Karpas-422 (cell line): ENCODE data around the gene PPFIBP2. TPM values are rescaled to one million over a fixed set of nuclear protein-coding genes. Genes with fewer than 3 reads are reported as not detected.

Experiments used
- DNase-seq: peaks from one replicate; pipeline ENCODE4 v3.0.0-alpha.2; 2015
- H2AFZ ChIP-seq: fragments of 200-600 bp; sonication (generic); 2 replicates; pipeline ENCODE4 v1.6.1; 2014; ENCODE audit warnings: antibody characterized with exemption, low read length, mixed read lengths
- H3K27ac ChIP-seq: fragments of 200-600 bp; sonication (generic); 2 replicates; pipeline ENCODE4 v1.5.1; 2014; ENCODE audit warnings: mild to moderate bottlenecking, low read length, moderate library complexity
- H3K27me3 ChIP-seq: fragments of 200-600 bp; sonication (generic); 2 replicates; pipeline ENCODE4 v1.6.1; 2014; ENCODE audit warnings: low read length, mixed read lengths
- H3K36me3 ChIP-seq: fragments of 200-600 bp; sonication (generic); 2 replicates; pipeline ENCODE4 v1.6.1; 2014; ENCODE audit warnings: low read length, mixed read lengths; ENCODE audit not compliant: insufficient read depth
- H3K4me1 ChIP-seq: fragments of 200-600 bp; sonication (generic); 2 replicates; pipeline ENCODE4 v1.6.1; 2014; ENCODE audit warnings: mild to moderate bottlenecking, low read length, mixed read lengths
- H3K4me2 ChIP-seq: fragments of 200-600 bp; sonication (generic); 2 replicates; pipeline ENCODE4 v1.6.1; 2014; ENCODE audit warnings: low read length, low read depth, mild to moderate bottlenecking; ENCODE audit not compliant: poor library complexity, severe bottlenecking
- H3K4me3 ChIP-seq: fragments of 200-600 bp; sonication (generic); 2 replicates; pipeline ENCODE4 v1.5.1; 2014; ENCODE audit warnings: mild to moderate bottlenecking, antibody characterized with exemption, low read length, mixed read lengths
- H3K79me2 ChIP-seq: fragments of 200-600 bp; sonication (generic); 2 replicates; pipeline ENCODE4 v1.6.1; 2014; ENCODE audit warnings: mild to moderate bottlenecking, low read length, mixed read lengths
- H3K9ac ChIP-seq: fragments of 200-600 bp; sonication (generic); 2 replicates; pipeline ENCODE4 v1.6.0; 2014; ENCODE audit warnings: low read length
- H3K9me2 ChIP-seq: fragments of 200-600 bp; sonication (generic), shearing (Covaris generic); replicated peaks from 2 replicates; pipeline ENCODE4 v1.6.0; 2014; ENCODE audit warnings: mild to moderate bottlenecking, low read length, moderate library complexity; ENCODE audit not compliant: insufficient read depth
- H3K9me3 ChIP-seq: fragments of 300-700, 200-600 bp; sonication (generic); 2 replicates; pipeline ENCODE4 v1.6.1; 2014; ENCODE audit warnings: low read length, mixed read lengths
- H4K20me1 ChIP-seq: fragments of 200-600 bp; sonication (generic); 2 replicates; pipeline ENCODE4 v1.6.1; 2014; ENCODE audit warnings: mild to moderate bottlenecking, antibody characterized with exemption, low read length, low read depth; ENCODE audit not compliant: insufficient read depth
- total RNA-seq: library from RNA; depleted of rRNA; stranded (reverse); fragments of >200 nt; shearing (Covaris generic); gene quantifications from 2 replicates; pipeline ENCODE4 v1.2.3, GENCODE V29; 2014; ENCODE audit warnings: low replicate concordance

PPFIBP2 gene
- total RNA-seq, 1 experiment from 2014 or later: 36.5 TPM

- Histone ChIP-seq H3K36me3 (no peaks in the 10 kb centered on the region), H3K9me2 (no peaks in the 10 kb centered on the region), H3K79me2 (no peaks in the 10 kb centered on the region), H3K4me3 (no peak overlapping the region), H3K27me3 (no peaks in the 10 kb centered on the region), H3K27ac (no peak overlapping the region), H4K20me1 (peaks cover 8% of the 10 kb centered on the region), H3K9ac (no peak overlapping the region), H3K4me1 (peaks cover 36% of the 10 kb centered on the region), H3K4me2 (no peak overlapping the region), H3K9me3 (no peaks in the 10 kb centered on the region), H2AFZ (no peak overlapping the region)
- no peak for DNase-seq
These were observed 18.8 kb downstream of the PPFIBP2 start for GRCh38 chr11:7532405-7533145.

DNA sequence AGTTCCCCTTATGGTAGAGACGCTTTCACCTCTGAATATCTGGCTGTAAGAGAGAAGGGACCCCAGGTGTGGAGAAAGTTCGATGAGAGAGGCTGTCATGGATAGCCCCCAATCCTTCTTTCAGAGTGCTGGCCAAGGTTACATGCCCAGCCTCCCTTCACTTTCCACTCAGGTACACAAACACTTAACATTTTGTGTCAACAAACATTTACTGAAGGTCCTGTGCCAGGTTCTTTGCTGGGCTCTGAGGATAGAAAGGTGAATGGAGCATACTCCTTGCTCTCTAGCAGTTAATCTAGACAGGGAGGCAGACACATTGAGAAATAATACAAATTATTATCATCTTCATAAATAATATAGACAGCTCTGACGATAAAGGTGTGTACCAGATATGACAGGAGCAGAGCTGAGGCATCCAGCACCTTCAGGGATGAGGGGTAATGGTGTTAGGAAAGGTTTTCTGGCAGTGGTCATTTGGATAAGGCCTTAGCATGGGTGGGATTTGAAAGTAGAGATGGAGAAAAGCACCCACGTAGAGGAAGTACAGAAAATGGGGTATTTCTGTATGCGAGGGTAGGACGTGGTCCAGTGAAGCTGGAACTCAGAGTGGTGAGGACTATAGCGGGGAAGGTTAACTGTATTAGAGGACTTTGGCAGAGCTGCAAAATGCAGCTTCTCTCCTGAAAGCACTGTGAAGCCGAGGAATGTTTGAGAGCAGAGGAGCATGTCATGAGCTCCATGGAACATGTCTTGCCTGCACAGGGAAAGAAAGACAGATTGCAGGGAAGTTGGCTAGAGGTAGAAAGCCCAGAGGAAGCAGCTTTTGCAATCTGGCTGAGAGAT is 19.6 kb downstream of the PPFIBP2 start:
- no peak overlapping the region for H2AFZ ChIP-seq
- DNase-seq: no peak
- no peaks in the 10 kb centered on the region for H3K36me3 ChIP-seq
- no peaks in the 10 kb centered on the region for H3K9me3 ChIP-seq
- H3K27ac ChIP-seq: 0 out of 2 replicates have a peak overlapping the region, but pooled peaks have one; percentile 8
- no peaks in the 10 kb centered on the region for H3K9me2 ChIP-seq
- H3K4me3 ChIP-seq: peak overlapping the region; percentile 34; the same call in 1 of the 2 replicates
- H3K9ac ChIP-seq: peak overlapping the region; percentile 34; the same call in 1 of the 2 replicates
- H3K79me2 ChIP-seq: no peaks in the 10 kb centered on the region
- no peaks in the 10 kb centered on the region for H3K27me3 ChIP-seq
- H3K4me2 ChIP-seq: peak overlapping the region; percentile 62
- H3K4me1 ChIP-seq: peaks cover 28% of the 10 kb centered on the region
- peaks cover 13% of the 10 kb centered on the region for H4K20me1 ChIP-seq

DNA sequence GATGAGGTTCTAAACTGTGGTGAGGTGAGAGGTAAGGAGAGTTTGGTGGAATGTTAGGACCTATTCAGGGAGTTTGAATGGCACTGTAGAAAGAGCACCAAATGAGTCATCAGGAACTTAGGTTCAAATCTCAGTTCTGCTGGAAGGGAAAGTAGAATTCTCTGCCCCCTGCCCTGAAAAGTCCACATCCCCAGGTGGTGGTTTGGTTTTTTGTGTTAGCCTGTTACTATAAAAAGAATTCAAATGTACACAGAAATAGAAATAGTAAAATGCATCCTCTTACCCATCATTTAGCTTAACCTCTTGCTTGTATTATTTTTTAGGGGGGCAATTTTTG is 20.2 kb downstream of the PPFIBP2 start:
- Histone ChIP-seq H3K36me3 (no peaks in the 10 kb centered on the region), H3K9ac (peak overlapping the region; percentile 34; the same call in 1 of the 2 replicates), H3K4me3 (peak overlapping the region; percentile 34), H3K9me2 (no peaks in the 10 kb centered on the region), H3K4me1 (peaks cover 23% of the 10 kb centered on the region), H4K20me1 (peaks cover 13% of the 10 kb centered on the region), H2AFZ (no peak overlapping the region), H3K27me3 (no peaks in the 10 kb centered on the region), H3K9me3 (no peaks in the 10 kb centered on the region), H3K4me2 (peak overlapping the region; percentile 62), H3K79me2 (no peaks in the 10 kb centered on the region), H3K27ac (peak overlapping the region; percentile 8; the same call in 1 of the 2 replicates)
- no peak for DNase-seq

DNA sequence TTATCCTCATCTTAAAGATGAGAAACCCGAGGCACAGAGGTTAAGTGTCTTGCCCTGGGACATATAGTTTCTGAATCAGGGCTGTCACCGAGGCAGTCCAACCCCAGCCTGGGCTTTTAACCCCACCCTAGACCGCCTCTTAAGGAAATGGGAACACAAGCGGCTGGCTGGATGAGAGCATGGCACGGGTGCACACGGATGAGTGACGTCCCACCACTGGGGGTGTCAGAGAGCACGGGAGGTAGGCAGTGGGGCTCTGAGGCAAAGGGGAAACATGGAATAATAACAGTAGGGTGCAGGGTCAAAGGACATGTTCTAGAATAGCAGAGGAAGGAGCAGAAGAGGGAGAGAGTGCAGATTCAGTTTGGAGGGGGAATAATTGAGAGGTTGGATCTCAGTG is 22.3 kb downstream of the PPFIBP2 start:
- H3K27ac ChIP-seq: no peak overlapping the region
- H3K9ac ChIP-seq: no peak overlapping the region
- H3K4me1 ChIP-seq: peaks cover 23% of the 10 kb centered on the region
- no peaks in the 10 kb centered on the region for H3K9me3 ChIP-seq
- no peaks in the 10 kb centered on the region for H3K27me3 ChIP-seq
- no peak overlapping the region for H3K4me3 ChIP-seq
- H4K20me1 ChIP-seq: peaks cover 29% of the 10 kb centered on the region
- H3K79me2 ChIP-seq: no peaks in the 10 kb centered on the region
- no peak overlapping the region for H2AFZ ChIP-seq
- H3K9me2 ChIP-seq: no peaks in the 10 kb centered on the region
- DNase-seq: no peak
- H3K4me2 ChIP-seq: no peak overlapping the region
- H3K36me3 ChIP-seq: no peaks in the 10 kb centered on the region

DNA sequence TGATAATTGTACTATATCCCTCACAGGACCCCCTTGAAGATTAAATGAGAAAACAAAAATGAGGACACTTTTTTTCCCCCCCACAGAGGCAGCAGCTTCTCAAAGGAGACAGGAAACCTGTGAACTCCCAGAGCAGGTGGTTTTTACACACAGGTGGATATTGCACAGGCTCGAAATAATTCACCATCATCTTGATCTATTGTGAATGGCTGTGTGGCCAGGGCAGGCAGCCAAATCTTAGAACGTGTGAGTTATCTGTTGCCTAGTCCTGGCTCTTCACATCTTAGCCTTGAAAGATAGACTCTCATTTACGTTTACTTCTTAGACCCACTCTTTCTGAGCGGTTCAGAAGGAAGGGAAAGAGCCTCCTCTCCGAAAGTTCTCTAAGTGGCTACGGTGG is 23.5 kb downstream of the PPFIBP2 start:
- H3K36me3 ChIP-seq: no peaks in the 10 kb centered on the region
- H3K9me3 ChIP-seq: no peaks in the 10 kb centered on the region
- H2AFZ ChIP-seq: no peak overlapping the region
- H3K9me2 ChIP-seq: no peaks in the 10 kb centered on the region
- DNase-seq: no peak
- H3K4me3 ChIP-seq: no peak overlapping the region
- peaks cover 23% of the 10 kb centered on the region for H3K4me1 ChIP-seq
- H3K79me2 ChIP-seq: no peaks in the 10 kb centered on the region
- peaks cover 37% of the 10 kb centered on the region for H4K20me1 ChIP-seq
- H3K4me2 ChIP-seq: no peak overlapping the region
- H3K27ac ChIP-seq: no peak overlapping the region
- no peaks in the 10 kb centered on the region for H3K27me3 ChIP-seq
- H3K9ac ChIP-seq: no peak overlapping the region

DNA sequence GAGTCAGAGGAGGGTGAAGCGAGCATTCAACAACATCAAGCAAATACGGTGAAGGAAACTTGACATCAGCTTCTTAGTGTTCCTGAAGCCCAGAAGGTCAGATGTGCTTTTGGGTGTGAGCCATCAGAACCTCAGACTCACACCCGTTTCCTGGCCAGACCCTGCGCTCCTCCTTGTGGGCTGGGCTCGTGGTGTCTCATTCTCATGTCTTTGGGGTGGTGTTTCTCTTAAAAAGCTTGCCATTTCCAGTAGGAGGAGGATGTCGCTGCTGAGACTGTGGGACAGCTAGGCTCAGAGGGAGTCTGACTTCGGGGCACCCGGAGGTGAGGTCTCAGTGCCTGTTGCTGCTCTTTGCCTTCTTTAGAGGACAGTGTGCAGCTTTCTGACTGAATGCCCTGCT is 24.2 kb downstream of the PPFIBP2 start:
- Histone ChIP-seq H3K4me3 (no peak overlapping the region), H2AFZ (no peak overlapping the region), H3K79me2 (no peaks in the 10 kb centered on the region), H3K4me2 (no peak overlapping the region), H3K36me3 (no peaks in the 10 kb centered on the region), H3K9me2 (no peaks in the 10 kb centered on the region), H3K9ac (no peak overlapping the region), H3K4me1 (peaks cover 23% of the 10 kb centered on the region), H4K20me1 (peaks cover 40% of the 10 kb centered on the region; the same call in 1 of the 2 replicates), H3K27me3 (no peaks in the 10 kb centered on the region), H3K9me3 (no peaks in the 10 kb centered on the region), H3K27ac (no peak overlapping the region)
- DNase-seq: no peak

DNA sequence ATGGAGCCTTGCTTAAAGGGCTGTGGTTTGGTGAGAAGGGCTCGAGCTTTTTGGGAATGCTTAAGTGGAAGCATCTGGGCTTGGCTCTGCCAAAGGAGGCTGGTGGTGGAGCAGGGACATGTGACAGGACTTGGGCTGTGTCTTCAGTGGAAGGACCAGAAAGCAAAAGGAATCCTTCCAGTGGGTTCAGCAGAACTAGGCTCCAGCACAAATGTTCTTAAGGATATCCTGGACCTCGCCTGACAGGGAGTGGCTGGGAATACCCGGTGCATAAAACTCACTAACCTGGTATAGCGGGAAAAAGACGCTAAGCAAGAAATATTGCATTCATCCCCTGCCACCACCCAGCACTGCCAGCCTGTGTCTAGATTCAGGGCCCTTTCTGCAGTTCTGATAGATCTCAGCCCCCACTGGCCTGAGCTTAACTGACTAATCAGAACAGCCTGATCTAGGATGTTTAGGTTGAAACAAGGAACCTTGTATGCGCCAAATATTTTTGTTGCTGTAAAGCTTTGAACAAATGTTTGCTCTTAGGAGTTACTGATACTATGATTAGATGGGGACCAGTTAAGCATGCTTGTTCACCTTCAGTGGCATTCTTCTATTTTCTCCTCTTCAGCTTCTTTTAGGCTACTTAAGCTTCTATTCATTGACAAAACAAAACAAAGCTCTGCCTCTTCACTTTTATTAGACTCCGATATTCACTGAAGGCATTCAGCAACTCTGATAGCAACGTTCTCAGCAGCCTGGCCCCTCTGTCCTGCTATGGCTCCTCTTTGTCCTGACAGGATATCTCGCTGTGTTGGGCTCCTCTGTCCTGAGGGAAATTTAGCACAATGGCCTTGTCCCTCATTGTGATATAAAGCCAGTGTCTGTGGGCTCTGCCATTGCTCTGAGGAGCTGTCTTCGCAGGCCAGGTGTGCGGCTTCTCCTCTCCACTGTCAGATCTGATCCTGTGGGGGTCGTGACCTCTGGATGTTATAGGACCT is 25.0 kb downstream of the PPFIBP2 start:
- no peak overlapping the region for H3K27ac ChIP-seq
- H3K9me2 ChIP-seq: no peaks in the 10 kb centered on the region
- peaks cover 43% of the 10 kb centered on the region; the same call in 1 of the 2 replicates for H4K20me1 ChIP-seq
- no peak for DNase-seq
- H2AFZ ChIP-seq: no peak overlapping the region
- H3K9ac ChIP-seq: no peak overlapping the region
- H3K27me3 ChIP-seq: no peaks in the 10 kb centered on the region
- H3K4me1 ChIP-seq: peaks cover 16% of the 10 kb centered on the region
- H3K36me3 ChIP-seq: no peaks in the 10 kb centered on the region
- H3K4me3 ChIP-seq: no peak overlapping the region
- H3K9me3 ChIP-seq: no peaks in the 10 kb centered on the region
- H3K4me2 ChIP-seq: no peak overlapping the region
- no peaks in the 10 kb centered on the region for H3K79me2 ChIP-seq
